GM18507 (cell line): ENCODE results near the gene IL17REL.
"Not testable (repeated sequence)": the region's sequence is repeated elsewhere in the genome, so short reads cannot be mapped to it uniquely, and the experiment has no call there.

ENCODE experiments used
- DNase-seq: peaks from one replicate; pipeline ENCODE4 v3.0.0; 2011; ENCODE audit warnings: low read depth; ENCODE audit not compliant: insufficient read length; ENCODE audit errors: extremely low spot score
- FAIRE-seq: peaks from 2 replicates; lab custom pipeline; 2011; peaks lifted over from hg19 to GRCh38; lab: Jason Lieb, UNC

The IL17REL gene

DNA sequence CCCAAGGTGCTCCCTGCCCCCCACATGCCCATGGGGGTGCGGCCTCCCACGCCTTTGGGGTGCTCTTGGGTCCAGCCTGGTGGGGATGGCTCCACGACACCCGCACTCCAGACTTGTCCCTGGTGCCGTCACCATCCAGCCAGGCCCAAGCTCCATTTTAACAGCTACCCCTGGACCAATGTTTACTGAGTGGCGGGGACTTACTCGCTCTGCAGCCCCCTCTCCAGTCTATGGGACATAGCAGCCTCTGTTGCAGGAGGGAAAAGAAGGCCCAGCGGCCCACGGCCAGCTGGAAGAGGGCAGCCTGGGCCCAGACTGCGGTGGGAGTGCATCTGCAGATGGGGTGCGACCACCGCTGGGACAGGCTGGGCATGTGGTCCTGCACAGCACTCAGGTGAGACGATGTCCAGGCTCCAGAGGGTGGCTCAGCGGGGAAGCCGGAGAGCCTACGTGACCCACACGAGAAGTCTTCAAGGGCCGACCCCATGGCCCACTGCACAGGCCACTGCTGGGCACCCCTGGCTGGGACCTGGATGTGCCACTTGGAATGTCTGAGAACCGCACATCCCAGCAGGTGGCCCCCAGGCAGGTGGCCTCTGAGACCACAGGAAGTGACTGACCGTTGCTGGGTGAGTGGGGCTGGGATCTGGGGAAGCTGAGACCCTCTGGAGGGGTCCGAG, 18.1 kb downstream of the IL17REL start:
- no peak for FAIRE-seq

DNA sequence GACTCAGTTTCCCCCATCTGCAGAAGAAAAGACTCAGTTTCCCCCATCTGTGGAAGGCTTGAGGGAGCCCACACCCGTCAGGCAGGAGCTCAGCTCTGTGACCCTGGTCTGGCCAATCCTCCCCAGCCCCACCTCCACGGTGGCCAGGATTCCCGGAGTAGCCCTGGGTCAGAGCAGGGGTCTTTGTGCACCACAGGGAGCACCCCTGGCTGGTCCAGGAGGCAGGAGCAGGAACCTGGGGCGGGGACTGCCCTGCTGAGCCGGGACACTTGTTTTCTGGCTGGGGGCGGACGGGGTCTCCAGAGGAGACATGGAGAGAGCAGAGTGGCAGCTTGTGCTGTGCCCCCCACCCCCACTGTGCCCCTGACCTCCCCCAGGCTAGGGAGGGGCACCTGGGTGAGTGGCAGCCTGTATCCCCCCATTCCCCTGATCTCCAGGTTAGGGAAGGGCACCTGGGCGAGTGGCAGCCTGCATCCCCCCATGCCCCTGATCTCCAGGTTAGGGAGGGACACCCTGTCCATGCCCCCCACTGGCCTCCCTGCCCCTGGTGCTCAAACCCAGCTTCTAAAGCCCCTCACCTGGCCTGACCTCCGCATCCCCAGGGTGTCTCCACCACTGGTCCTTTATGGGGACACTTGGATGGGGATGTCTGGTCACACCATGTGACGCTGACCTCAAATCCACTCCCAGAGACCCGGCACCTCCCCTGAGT, 18.8 kb downstream of the IL17REL start:
- DNase-seq (no peak), FAIRE-seq (no peak)

More for the DNA sequence above, 18.1 kb downstream of the IL17REL start:
- no peak for DNase-seq

DNA sequence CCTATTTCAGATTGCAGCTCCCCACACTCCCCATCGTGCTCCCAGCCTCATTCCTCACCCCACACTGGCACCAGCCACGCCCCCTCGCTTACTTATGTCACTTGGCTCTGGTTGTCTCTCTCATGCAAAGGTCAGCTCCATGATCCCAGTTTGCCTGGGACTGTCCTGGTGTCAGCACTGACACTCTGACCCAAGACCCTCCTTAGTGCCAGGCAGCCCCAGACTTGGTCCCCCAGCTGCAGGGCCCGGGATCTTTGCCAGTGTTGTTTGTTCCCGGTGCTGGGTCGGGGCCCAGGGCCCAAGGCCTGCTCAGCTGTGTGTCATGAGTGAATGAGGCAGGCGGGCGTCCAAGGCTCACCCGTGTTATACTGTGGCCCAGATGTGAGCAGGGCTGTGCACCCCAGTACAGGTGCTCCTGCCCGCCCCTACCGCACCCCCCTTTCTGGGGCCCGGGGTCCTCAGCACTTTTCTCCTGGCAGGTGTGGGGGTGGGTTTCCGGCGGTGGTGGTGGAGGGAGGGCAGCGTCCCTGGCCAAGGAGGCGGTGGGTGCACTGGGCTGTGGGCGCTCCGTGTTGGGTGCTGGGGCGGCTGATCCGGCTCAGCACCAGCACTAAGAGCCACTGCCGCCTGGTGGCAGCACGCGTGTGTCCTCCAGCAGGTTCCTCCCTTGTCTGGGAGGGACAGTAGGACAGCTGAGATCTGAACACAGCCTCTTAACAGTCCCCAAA, 19.5 kb downstream of the IL17REL start:
- DNase-seq (peak; percentile 58), FAIRE-seq (peak; percentile 77)

DNA sequence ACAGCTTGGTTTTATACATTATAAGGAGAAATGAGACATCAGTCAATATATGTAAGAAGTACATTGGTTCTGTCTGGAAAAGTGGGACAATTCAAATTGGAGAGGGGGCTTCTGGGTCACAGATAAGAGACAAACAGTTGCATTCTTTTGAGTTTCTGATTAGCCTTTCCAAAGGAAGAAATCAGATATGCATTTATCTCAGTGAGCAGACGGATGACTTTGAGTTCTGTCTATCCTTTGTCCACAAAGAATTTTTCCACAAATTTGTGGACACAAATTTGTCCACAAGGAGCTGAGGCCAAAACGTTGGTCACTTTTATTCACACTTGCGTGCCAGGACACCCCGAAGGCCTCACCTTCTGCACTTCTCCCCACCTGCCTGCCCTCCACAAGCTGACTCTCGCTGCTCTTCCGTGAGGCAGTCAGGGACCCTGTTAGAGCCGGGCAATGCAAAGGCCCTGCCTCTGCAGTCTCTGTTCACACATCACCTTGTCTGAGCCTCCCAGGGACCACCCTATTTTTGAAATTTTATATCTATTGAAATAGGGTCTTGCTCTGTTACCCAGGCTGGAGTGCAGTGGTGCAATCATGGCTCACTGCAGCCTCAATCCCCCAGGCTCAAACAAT, 20.5 kb downstream of the IL17REL start:
- no peak for FAIRE-seq
- DNase-seq, result no peak

DNA sequence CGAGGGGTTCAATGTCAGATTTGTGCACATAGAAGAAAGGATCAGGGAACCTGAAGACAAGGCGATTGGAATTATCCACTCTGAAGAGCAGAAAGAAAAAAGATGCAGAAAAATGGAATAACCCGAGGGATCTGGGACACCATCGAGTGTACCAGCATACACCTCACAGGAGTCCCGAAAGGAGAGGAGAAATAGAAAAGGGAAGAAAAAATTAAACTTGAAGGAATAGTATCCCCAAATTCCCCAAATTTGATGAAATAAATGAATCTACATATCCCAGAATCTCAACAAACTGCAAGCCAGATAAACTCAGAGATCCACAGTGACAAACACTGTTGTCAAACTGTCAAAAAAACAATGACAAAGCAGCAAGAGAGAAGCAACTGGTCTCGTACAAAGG, 21.4 kb downstream of the IL17REL start:
- no peak for FAIRE-seq
- no peak for DNase-seq

DNA sequence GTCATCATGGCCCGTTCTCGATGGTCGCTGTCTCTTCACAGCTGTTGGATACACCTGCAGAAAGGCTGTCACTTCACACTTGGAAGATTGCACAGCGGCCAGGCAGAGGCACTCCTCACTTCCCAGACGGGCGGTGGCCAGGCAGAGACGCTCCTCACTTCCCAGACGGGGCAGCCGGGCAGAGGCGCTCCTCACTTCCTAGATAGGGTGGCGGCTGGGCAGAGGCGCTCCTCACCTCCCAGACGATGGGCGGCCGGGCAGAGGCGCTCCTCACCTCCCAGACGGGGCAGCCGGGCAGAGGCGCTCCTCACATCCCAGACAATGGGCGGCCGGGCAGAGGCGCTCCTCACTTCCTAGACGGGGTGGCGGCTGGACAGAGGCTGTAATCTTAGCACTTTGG, 22.7 kb downstream of the IL17REL start:
- FAIRE-seq, DNase-seq: not testable (repeated sequence)

DNA sequence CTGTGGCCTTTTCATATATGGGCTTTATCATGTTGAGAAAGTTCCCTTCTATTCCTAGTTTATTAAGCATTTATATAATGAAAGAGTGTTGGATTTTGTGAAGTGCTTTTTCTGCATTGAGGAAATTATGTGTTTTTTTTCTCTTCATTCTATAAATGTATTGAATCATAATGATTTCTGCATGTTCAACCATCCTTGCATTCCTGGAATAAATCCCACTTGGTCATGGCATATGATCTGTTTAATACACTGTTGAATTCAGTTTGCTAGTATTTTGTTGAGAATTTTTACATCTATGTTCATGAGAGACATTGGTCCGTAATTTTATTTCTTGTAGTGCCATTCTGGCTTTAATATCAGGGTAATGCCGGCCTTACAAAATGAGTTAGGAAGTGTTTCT, 26.2 kb downstream of the IL17REL start:
- FAIRE-seq, result no peak
- DNase-seq, result no peak

DNA sequence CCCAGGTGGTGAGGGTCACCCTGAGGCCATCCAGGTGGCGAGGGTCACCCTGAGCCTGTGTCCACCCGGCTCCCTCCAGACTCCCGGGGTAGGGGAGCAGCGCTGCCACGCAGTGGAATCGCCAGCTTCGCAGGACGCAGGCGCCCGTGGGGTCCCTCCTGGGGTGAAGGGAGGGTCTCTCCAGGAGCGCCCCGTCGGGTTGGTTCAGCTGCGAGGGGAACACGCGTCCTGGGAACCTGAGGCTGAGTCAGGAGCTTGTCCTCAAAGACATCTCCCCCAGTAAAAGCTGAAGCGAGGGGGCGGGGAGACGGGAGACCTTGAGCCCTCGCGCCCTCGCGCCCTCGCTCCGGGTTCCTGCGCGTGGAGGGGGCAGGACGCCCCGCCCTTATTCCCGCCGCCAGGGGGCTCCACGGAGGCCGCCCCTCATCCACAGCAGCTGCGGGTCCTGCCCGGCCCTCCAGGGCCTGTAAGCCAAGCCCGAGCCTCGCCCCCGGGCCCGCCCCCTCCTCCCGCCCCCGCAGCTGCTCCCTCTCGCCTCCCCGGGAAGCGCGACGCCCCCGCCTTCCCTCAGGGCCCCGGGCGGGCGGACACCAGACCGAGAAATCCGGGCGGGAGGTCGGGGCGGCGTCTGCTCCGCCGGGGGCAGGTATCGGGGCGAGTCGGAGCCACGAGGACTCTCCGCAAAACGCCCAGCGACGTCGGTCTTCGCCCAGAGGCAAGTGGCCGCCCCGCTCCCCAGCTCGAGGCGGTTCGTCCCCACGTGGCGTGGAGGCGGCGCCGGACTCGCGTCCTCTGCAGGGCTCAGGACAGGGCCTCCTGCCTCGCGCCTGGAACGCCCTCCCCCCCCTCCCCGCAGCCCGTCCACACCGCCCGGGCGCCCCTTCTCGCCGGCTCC, 29.2 kb downstream of the IL17REL start:
- DNase-seq (no peak), FAIRE-seq (no peak)

DNA sequence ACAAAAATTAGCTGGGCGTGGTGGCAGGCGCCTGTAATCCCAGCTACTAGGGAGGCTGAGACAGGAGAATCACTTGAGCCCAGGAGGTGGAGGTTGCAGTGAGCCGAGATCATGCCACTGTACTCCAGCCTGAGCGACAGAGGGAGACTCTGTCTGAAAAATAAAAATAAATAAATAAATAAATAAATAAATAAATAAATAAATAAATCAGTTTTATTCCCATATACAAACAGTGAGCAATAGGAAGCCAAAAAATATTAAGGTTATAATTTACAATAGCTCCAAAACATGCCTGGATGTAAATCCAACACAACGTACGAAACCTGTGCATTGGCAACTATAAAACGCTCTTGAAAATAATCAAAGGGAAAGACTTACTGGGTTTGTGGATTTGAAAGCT, 30.8 kb downstream of the IL17REL start:
- not testable (repeated sequence) for FAIRE-seq

DNA sequence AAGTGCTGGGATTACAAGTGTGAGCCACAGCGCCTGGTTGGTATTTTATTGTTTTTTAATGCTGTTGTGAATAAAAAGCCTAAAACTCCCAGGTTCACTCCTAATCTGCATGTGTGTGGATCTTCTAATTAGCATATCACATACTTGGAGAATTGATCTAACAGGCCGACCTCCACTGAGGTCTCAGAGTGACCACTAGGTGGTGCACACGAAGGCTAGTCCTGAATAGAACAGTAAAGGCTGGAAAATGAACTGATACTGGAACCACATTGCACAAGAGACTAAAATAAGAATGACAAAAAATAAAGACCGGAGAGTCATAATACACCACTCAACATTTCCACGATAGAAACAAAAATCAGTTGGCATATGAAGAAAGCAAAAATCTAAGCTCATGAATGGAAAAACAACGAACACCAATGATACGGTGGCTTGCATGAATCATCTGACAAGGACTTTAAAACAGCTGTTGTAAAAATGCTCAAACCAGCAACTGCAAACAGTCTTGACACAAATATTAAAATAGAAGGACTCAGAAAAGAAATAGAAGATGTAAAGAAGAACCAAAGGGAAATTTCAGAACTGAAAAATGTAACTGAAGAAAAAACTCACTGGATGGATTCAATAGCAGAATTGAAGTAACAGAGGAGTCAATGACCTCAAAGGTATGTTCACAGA, 32.8 kb downstream of the IL17REL start:
- FAIRE-seq (peak; percentile 51), DNase-seq (no peak)

More for the DNA sequence above, 30.8 kb downstream of the IL17REL start:
- DNase-seq, result not testable (repeated sequence)

DNA sequence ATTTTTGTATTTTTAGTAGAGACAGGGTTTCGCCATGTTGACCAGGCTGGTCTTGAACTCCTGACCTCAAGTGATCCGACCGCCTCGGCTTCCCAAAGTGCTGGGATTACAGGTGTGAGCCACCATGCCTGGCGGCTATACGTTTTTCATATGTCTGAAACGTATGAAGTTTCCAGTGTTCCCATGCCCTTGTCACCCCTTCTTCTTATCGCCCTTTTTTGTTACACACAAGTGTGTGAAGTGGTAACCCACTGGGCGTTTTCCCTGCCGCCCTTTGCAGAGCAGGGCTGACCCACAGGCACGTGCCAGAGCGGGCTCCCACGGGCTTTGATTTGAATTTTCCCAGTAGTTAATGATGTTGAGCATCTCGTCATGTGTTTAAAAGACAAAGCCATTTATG, 35.0 kb downstream of the IL17REL start:
- DNase-seq (no peak), FAIRE-seq (no peak)

DNA sequence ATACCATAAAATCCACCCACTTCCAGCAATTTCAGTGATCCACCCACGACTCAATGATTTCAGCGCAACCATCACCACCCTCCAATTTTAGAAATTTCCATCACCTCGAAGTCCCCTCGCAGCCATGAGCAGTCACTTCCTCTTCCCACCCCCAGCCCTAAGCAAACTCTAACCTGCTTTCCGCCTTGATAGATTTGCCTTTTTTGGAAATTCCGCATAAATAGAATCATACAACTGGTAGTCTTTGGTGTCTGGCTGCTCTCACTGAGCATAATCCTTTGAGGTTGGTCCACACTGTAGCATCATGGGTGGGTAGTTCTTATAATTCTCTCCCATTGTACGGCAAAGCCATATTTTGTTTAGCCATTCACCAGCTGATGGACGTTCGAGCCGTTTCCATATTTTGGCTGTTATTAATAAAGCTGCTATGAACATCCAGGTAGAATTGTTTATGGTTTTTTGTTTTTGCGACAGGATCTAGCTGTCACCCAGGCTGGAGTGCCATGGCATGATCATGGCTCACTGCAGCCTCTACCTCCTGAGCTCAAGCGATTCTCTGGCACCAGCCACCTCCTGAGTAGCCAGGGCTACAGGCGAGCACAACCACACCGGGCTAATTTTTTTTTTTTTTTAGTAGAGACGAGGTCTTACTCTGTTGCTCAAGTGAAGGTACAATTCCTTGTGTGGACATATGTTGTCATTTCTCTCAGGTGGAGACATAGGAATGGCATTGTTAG, 36.0 kb downstream of the IL17REL start:
- FAIRE-seq (peak; percentile 85), DNase-seq (no peak)

DNA sequence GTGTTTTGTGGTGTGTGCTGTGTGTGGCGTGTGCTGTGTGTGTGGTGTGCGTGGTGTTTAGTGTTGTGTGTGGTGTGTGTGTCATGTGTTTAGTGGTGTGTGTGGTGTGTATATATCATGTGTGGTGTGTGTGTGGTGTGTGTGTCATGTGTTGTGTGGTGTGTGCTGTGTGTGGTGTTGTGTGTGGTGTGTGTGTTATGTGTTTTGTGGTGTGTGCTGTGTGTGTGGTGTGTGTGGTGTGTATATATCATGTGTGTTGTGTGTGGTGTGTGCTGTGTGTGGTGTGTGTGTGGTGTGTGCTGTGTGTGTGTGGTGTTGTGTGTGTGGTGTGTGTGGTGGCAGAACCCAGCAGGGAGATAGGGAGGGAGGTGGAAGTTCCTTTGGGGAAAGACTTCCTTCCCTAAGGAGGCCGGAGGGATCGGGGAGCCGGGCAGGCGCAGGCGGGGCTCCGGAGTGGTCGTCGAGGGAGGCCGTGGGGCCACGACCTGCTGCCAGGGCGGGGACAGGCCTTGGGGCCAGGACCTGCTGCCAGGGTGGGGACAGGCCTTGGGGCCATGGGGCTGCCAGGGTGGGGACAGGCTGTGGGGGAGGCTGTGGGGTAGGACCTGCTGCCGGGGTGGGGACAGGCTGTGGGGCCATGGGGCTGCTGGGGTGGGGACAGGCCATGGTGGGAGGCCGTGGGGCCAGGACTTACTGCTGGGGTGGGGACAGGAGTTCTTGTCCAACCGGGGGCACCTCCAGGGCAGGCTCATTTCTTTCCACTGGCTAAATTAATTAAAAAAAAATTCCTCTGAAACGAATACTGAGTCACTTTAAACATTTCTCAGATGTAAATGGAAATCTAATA, 36.8 kb downstream of the IL17REL start:
- no peak for FAIRE-seq
- no peak for DNase-seq

DNA sequence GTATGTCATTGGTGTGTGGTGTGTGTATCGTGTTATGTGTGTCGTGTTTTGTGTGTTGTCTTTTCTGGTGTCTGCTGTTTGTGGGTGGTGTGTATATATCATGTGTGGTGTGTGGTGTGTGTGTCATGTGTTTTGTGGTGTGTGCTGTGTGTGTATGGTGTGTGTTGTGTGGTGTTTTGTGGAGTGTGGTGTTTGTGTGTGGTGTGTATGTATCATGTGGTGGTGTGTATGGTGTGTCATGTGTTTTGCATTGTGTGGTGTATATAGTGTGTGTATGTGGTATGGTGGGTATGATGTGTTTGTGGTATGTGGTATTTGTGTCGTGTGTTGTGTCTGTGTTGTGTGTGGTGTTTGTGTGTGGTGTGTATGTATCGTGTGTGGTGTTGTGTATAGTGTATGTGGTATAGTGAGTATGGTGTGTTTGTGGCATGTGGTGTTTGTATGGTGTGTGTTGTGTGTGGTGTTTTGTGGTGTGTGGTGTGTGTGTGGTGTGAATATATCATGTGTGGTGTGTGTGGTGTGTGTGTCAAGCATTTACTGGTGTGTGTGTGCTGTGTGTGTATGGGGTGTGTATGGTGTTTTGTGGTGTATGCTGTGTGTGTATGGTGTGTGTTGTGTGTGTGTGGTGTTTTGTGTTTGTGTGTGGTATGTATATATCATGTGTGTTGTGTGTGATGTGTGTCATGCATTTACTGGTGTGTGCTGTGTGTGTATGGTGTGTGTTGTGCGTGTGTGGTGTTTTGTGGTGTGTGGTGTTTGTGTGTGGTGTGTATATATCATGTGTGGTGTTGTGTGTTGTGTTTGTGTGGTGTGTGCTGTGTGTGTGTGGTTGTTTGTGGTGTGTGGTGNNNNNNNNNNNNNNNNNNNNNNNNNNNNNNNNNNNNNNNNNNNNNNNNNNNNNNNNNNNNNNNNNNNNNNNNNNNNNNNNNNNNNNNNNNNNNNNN, 39.3 kb downstream of the IL17REL start:
- no peak for DNase-seq
- FAIRE-seq, result no peak

DNA sequence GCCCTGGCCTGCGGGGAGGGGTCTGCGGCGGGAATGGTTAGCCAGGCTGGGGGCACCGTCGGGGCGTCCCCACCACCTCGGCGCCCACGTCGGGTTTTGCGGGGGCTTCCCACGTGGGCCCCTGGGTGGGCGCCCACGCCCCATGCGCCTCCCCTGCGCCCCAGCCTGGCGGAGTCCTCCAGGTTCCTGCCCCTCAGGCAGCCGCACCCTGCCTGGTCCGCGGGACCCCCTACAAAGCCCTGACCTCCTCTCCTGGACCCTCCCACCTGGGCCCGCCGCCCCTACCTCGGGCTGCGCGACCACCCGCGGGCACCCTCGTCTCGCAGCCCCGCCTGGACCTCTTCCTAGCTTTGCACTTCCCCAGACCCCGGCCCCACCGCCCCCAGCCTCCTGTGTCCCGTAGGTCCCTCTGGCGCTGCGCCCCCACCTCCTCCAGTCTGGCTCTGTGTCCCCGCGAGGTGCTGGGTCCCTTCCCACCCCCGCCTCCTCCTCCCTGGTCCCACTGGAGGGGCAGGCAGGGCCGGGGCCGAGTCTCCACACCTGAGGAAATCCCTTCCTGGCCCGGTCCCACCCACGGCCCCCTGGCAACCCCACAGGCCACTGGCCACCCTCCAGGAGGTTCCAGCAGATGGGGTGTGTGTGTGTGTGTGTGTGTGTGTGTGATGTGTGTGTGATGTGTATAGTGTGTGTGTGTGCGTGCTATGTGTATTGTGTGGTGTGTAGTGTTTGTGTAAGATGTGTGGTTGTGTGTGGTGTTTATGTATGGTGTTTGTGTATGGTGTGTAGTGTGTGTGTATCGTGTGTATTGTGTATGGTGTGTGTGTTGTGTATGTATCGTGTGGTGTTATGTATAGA, 40.2 kb downstream of the IL17REL start:
- DNase-seq (no peak), FAIRE-seq (no peak)
